ENCODE results near the gene SEPTIN2.
"Not testable (repeated sequence)": the region's sequence is repeated elsewhere in the genome, so short reads cannot be mapped to it uniquely, and the experiment has no call there.

SEPTIN2 gene

DNA sequence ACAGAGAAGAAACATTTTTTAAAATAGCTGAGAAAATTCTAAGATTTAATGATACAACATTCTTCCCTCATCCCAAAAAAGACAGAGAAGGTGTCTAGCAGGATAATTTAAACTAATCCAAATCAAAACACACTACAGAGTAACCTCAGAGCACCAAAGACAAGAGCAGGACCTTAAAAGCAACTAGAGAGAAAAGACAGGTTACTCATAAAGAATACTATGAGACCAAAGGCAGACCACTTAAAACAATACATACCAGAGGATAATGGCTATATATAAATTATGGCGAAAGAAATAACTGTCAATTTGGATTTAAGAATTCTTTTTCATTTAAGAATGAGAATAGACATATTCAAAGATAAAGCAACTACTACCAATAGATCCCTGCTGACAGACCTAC lies 40.2 kb upstream of the SEPTIN2 start:
- H3K23ac ChIP-seq (ENCODE audit: low read depth, low read length, poor library complexity), result no peak overlapping the region
- H3K27me3 ChIP-seq (ENCODE audit: control insufficient read depth in 3 of 3, insufficient read depth in 3 of 3, low read depth in 1 of 3, low read length in 3 of 3), result no peaks in the 10 kb centered on the region
- no peak overlapping the region for H2AFZ ChIP-seq (ENCODE audit: low read length)
- H3K4ac ChIP-seq (ENCODE audit: low read length), result no peak overlapping the region
- H2BK15ac ChIP-seq (ENCODE audit: low read length), result no peak overlapping the region
- no peak overlapping the region for H3K27ac ChIP-seq (replicated peaks; ENCODE audit: low read length)
- H2AK5ac ChIP-seq (ENCODE audit: low read depth, low read length), result no peak overlapping the region
- no peak overlapping the region for H2BK12ac ChIP-seq (ENCODE audit: low read length)
- H2BK5ac ChIP-seq (ENCODE audit: low read length), result no peak overlapping the region
- no peak for DNase-seq (ENCODE audit: low spot score)
- no peak overlapping the region for H2BK120ac ChIP-seq (ENCODE audit: low read depth, low read length)
- H3K4me1 ChIP-seq (ENCODE audit: control insufficient read depth in 2 of 2, insufficient read depth in 1 of 2, low read depth in 1 of 2, low read length in 2 of 2), result peaks cover 4 to 13% of the 10 kb centered on the region in 2 donors
- H3K18ac ChIP-seq (ENCODE audit: low read length), result no peak overlapping the region
- WGBS, 2 donors (ENCODE audit: extremely low coverage in 2 of 2, insufficient read length in 2 of 2, insufficient replicate concordance in 1 of 2), result no CpG with 5 or more reads among the region's 1 CpG
- H3K79me1 ChIP-seq (ENCODE audit: low read depth, low read length), result peaks cover 7% of the 10 kb centered on the region
- H3K4me2 ChIP-seq (ENCODE audit: insufficient read depth, low read length, poor library complexity, severe bottlenecking), result no peak overlapping the region
- peaks cover 0 to 10% of the 10 kb centered on the region in 2 donors for H3K9me3 ChIP-seq (replicated peaks in 1 of 2; ENCODE audit: control insufficient read depth in 2 of 2, insufficient read depth in 1 of 2, low read depth in 1 of 2, low read length in 2 of 2)
- H3K4me3 ChIP-seq (ENCODE audit: low read length in 2 of 2), result no peak overlapping the region
- no peak overlapping the region for H3K14ac ChIP-seq (ENCODE audit: low read length)
- no peak overlapping the region for H4K91ac ChIP-seq (ENCODE audit: low read depth, low read length, poor library complexity)
- H3K9ac ChIP-seq (ENCODE audit: low read depth, low read length, poor library complexity), result no peak overlapping the region
- H4K8ac ChIP-seq (ENCODE audit: low read depth, low read length), result no peak overlapping the region
- H3K36me3 ChIP-seq (replicated peaks in 1 of 2; ENCODE audit: control insufficient read depth in 2 of 2, insufficient read depth in 2 of 2, low read length in 2 of 2), result peaks cover 4 to 10% of the 10 kb centered on the region in 2 donors

DNA sequence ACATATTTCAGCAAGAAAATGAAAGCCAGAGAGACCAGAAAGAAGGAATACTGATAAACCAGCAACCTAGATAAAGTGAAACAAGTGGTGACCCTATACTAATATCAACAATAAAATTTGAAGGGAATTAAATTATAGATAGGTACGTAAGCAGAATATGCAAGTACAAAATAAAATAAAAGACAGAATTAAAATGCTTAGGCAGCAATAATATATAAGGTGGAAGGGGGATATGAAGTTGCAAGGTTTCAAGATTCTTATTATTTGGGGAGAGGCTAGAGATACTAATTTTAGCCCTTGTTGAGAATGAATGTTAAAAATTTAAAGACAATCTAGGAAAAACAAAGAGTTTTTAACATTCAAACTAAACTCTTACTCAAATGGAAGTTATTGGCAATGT lies 39.8 kb upstream of the SEPTIN2 start:
- Histone ChIP-seq H3K36me3 (replicated peaks in 1 of 2; ENCODE audit: control insufficient read depth in 2 of 2, insufficient read depth in 2 of 2, low read length in 2 of 2) (peaks cover 4 to 10% of the 10 kb centered on the region in 2 donors), H3K9me3 (replicated peaks in 1 of 2; ENCODE audit: control insufficient read depth in 2 of 2, insufficient read depth in 1 of 2, low read depth in 1 of 2, low read length in 2 of 2) (peaks cover 0 to 10% of the 10 kb centered on the region in 2 donors), H3K27ac (replicated peaks; ENCODE audit: low read length) (no peak overlapping the region), H3K4me3 (ENCODE audit: low read length in 2 of 2) (no peak overlapping the region), H2BK120ac (ENCODE audit: low read depth, low read length) (no peak overlapping the region), H2AFZ (ENCODE audit: low read length) (no peak overlapping the region), H3K4me1 (ENCODE audit: control insufficient read depth in 2 of 2, insufficient read depth in 1 of 2, low read depth in 1 of 2, low read length in 2 of 2) (peaks cover 4 to 13% of the 10 kb centered on the region in 2 donors), H2BK15ac (ENCODE audit: low read length) (no peak overlapping the region), H2BK12ac (ENCODE audit: low read length) (no peak overlapping the region), H3K9ac (ENCODE audit: low read depth, low read length, poor library complexity) (no peak overlapping the region), H3K4me2 (ENCODE audit: insufficient read depth, low read length, poor library complexity, severe bottlenecking) (no peak overlapping the region), H2AK5ac (ENCODE audit: low read depth, low read length) (no peak overlapping the region), H3K14ac (ENCODE audit: low read length) (no peak overlapping the region), H3K4ac (ENCODE audit: low read length) (no peak overlapping the region), H3K23ac (ENCODE audit: low read depth, low read length, poor library complexity) (no peak overlapping the region), H3K79me1 (ENCODE audit: low read depth, low read length) (peaks cover 7% of the 10 kb centered on the region), H3K18ac (ENCODE audit: low read length) (no peak overlapping the region), H3K27me3 (ENCODE audit: control insufficient read depth in 3 of 3, insufficient read depth in 3 of 3, low read depth in 1 of 3, low read length in 3 of 3) (no peaks in the 10 kb centered on the region), H2BK5ac (ENCODE audit: low read length) (no peak overlapping the region), H4K91ac (ENCODE audit: low read depth, low read length, poor library complexity) (no peak overlapping the region), H4K8ac (ENCODE audit: low read depth, low read length) (no peak overlapping the region)
- WGBS, 2 donors (ENCODE audit: extremely low coverage in 2 of 2, insufficient read length in 2 of 2, insufficient replicate concordance in 1 of 2), result no CpG with 5 or more reads among the region's 1 CpG
- DNase-seq (ENCODE audit: low spot score), result no peak

DNA sequence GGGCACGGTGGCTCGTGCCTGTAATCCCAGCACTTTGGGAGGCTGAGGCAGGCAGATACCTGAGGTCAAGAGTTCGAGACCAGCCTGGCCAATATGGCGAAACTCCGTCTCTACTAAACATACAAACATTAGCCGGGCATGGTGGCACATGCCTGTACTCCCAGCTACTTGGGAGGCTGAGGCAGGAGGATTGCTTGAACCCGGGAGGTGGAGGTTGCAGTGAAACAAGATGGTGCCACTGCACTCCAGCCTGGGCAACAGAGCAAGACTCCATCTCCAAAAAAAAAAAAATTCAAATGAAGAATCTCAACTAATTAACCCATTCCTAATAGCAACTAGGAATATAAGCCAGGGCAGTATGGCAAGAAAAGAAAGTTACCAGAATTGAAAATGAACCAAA lies 37.4 kb upstream of the SEPTIN2 start:
- H3K27ac ChIP-seq (replicated peaks; ENCODE audit: low read length); H3K27me3 ChIP-seq (ENCODE audit: control insufficient read depth in 3 of 3, insufficient read depth in 3 of 3, low read depth in 1 of 3, low read length in 3 of 3); H2BK15ac ChIP-seq (ENCODE audit: low read length); H4K8ac ChIP-seq (ENCODE audit: low read depth, low read length); DNase-seq (ENCODE audit: low spot score); H2AFZ ChIP-seq (ENCODE audit: low read length); H2BK120ac ChIP-seq (ENCODE audit: low read depth, low read length); H3K9me3 ChIP-seq (replicated peaks in 1 of 2; ENCODE audit: control insufficient read depth in 2 of 2, insufficient read depth in 1 of 2, low read depth in 1 of 2, low read length in 2 of 2); H3K18ac ChIP-seq (ENCODE audit: low read length); H3K36me3 ChIP-seq (replicated peaks in 1 of 2; ENCODE audit: control insufficient read depth in 2 of 2, insufficient read depth in 2 of 2, low read length in 2 of 2); H3K14ac ChIP-seq (ENCODE audit: low read length); H3K79me1 ChIP-seq (ENCODE audit: low read depth, low read length); H2AK5ac ChIP-seq (ENCODE audit: low read depth, low read length); H3K4me3 ChIP-seq (ENCODE audit: low read length in 2 of 2); H2BK5ac ChIP-seq (ENCODE audit: low read length); H3K4ac ChIP-seq (ENCODE audit: low read length); H3K4me1 ChIP-seq (ENCODE audit: control insufficient read depth in 2 of 2, insufficient read depth in 1 of 2, low read depth in 1 of 2, low read length in 2 of 2); H3K23ac ChIP-seq (ENCODE audit: low read depth, low read length, poor library complexity); H2BK12ac ChIP-seq (ENCODE audit: low read length); H3K9ac ChIP-seq (ENCODE audit: low read depth, low read length, poor library complexity); H4K91ac ChIP-seq (ENCODE audit: low read depth, low read length, poor library complexity); H3K4me2 ChIP-seq (ENCODE audit: insufficient read depth, low read length, poor library complexity, severe bottlenecking): not testable (repeated sequence)
- WGBS, 2 donors (ENCODE audit: extremely low coverage in 2 of 2, insufficient read length in 2 of 2, insufficient replicate concordance in 1 of 2), result no CpG with 5 or more reads among the region's 7 CpGs

DNA sequence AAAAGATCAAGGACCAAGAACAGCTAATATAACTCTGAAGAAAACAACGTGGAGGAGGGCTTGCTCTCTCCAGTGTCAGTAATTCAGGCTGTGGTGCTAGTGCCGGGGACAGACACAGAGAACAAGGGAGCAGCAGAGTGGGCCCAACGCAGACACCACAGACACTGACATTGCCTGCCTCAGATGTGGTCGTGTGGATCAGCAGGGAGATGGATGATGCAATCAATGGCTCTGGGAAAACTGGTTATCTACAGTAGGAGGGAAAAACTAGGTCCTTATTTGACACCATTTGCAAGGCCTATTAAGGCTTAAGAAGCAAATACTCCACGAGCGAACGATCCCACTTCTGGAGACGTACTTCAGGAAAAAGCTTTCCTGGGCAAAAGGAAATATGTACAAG lies 36.3 kb upstream of the SEPTIN2 start:
- Histone ChIP-seq H3K4me3 (ENCODE audit: low read length in 2 of 2) (no peak overlapping the region), H3K14ac (ENCODE audit: low read length) (no peak overlapping the region), H2BK5ac (ENCODE audit: low read length) (no peak overlapping the region), H4K91ac (ENCODE audit: low read depth, low read length, poor library complexity) (no peak overlapping the region), H3K18ac (ENCODE audit: low read length) (no peak overlapping the region), H3K9ac (ENCODE audit: low read depth, low read length, poor library complexity) (no peak overlapping the region), H3K79me1 (ENCODE audit: low read depth, low read length) (peaks cover 2% of the 10 kb centered on the region), H2AK5ac (ENCODE audit: low read depth, low read length) (no peak overlapping the region), H3K4ac (ENCODE audit: low read length) (no peak overlapping the region), H4K8ac (ENCODE audit: low read depth, low read length) (no peak overlapping the region), H2BK120ac (ENCODE audit: low read depth, low read length) (no peak overlapping the region), H2BK12ac (ENCODE audit: low read length) (no peak overlapping the region), H3K27me3 (ENCODE audit: control insufficient read depth in 3 of 3, insufficient read depth in 3 of 3, low read depth in 1 of 3, low read length in 3 of 3) (no peaks in the 10 kb centered on the region), H3K9me3 (replicated peaks in 1 of 2; ENCODE audit: control insufficient read depth in 2 of 2, insufficient read depth in 1 of 2, low read depth in 1 of 2, low read length in 2 of 2) (peaks cover 0 to 10% of the 10 kb centered on the region in 2 donors), H2BK15ac (ENCODE audit: low read length) (no peak overlapping the region), H3K27ac (replicated peaks; ENCODE audit: low read length) (no peak overlapping the region), H3K23ac (ENCODE audit: low read depth, low read length, poor library complexity) (no peak overlapping the region), H2AFZ (ENCODE audit: low read length) (no peak overlapping the region), H3K4me1 (ENCODE audit: control insufficient read depth in 2 of 2, insufficient read depth in 1 of 2, low read depth in 1 of 2, low read length in 2 of 2) (peaks cover 0 to 6% of the 10 kb centered on the region in 2 donors), H3K4me2 (ENCODE audit: insufficient read depth, low read length, poor library complexity, severe bottlenecking) (no peak overlapping the region), H3K36me3 (replicated peaks in 1 of 2; ENCODE audit: control insufficient read depth in 2 of 2, insufficient read depth in 2 of 2, low read length in 2 of 2) (peaks cover 0 to 6% of the 10 kb centered on the region in 2 donors)
- WGBS, 2 donors (ENCODE audit: extremely low coverage in 2 of 2, insufficient read length in 2 of 2, insufficient replicate concordance in 1 of 2), result no CpG with 5 or more reads among the region's 8 CpGs
- DNase-seq (ENCODE audit: low spot score), result no peak
